MM.1S (cell line): Measurements from ENCODE around the gene SRCIN1.

Experiments
- EZH2 ChIP-seq: fragments of 300-600 bp; sonication (generic); optimal IDR thresholded peaks from 2 replicates; pipeline ENCODE3; 2017; ENCODE audit warnings: low read depth, mild to moderate bottlenecking, antibody characterized with exemption, low read length, mixed read lengths
- EZH2phosphoT487 ChIP-seq: fragments of 300-600 bp; sonication (generic); IDR thresholded peaks from 2 replicates; pipeline ENCODE4 v1.6.1; 2018; ENCODE audit warnings: antibody characterized with exemption, low read length
- TF ChIP-seq, protein P1 (sequence below): fragments of 300-600 bp; sonication (generic); IDR thresholded peaks from 2 replicates; pipeline ENCODE4 v1.5.1; 2016; ENCODE audit warnings: antibody characterized with exemption, low read length, mixed read lengths

DNA sequence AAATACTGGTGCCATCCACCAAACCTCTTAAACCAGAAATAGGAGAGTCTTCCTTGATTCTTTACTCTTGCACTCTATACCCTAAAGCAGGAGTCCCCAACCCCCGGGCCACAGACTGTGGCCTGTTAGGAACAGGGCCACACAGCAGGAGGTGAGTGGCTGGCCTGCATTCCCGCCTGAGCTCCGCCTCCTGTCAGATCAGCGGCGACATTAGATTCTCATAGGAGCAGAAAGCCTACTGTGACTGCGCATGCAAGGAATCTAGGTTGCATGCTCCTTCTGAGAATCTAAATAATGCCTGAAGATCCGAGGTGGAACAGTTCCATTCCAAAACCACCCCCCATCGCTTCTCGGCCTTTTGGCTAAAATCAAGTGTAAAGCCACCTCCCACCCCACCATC is 30.3 kb upstream of the SRCIN1 start:
- TF ChIP-seq, protein P1, sequence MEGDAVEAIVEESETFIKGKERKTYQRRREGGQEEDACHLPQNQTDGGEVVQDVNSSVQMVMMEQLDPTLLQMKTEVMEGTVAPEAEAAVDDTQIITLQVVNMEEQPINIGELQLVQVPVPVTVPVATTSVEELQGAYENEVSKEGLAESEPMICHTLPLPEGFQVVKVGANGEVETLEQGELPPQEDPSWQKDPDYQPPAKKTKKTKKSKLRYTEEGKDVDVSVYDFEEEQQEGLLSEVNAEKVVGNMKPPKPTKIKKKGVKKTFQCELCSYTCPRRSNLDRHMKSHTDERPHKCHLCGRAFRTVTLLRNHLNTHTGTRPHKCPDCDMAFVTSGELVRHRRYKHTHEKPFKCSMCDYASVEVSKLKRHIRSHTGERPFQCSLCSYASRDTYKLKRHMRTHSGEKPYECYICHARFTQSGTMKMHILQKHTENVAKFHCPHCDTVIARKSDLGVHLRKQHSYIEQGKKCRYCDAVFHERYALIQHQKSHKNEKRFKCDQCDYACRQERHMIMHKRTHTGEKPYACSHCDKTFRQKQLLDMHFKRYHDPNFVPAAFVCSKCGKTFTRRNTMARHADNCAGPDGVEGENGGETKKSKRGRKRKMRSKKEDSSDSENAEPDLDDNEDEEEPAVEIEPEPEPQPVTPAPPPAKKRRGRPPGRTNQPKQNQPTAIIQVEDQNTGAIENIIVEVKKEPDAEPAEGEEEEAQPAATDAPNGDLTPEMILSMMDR = no peak
- no peak for TF ChIP-seq EZH2
- TF ChIP-seq EZH2phosphoT487 = no peak
